22Rv1 (cell line): ENCODE results near the gene KCNA10.

Experiments
- ZFX ChIP-seq: fragments of 450-650 bp; IDR thresholded peaks from 2 replicates; pipeline ENCODE4 v1.6.1; 2017; ENCODE audit warnings: antibody characterized with exemption, borderline replicate concordance
- TF ChIP-seq, protein P1 (sequence below): fragments of 450-650 bp; IDR thresholded peaks from 2 replicates; pipeline ENCODE4 v1.5.1; 2017; ENCODE audit warnings: mild to moderate bottlenecking

DNA sequence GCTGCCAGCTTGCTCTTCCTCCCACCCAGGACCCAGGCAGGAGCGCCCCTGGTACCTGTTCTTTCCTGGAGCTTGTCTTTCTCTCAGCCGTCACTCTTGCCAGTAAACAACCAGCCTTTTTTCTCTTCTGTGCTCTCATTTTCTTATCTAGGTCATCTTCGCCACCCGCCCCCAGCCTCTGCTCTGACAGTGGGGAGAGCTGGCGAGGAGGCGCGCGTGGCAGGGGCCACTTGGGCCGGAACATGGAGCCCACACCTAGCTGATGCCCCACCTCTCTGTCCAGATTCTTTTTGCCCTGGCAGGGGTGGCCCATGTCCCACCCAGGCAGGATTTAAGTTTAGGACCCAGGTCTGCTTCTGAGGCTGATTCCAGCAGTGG, 35.7 kb downstream of the KCNA10 start:
- TF ChIP-seq, protein P1, sequence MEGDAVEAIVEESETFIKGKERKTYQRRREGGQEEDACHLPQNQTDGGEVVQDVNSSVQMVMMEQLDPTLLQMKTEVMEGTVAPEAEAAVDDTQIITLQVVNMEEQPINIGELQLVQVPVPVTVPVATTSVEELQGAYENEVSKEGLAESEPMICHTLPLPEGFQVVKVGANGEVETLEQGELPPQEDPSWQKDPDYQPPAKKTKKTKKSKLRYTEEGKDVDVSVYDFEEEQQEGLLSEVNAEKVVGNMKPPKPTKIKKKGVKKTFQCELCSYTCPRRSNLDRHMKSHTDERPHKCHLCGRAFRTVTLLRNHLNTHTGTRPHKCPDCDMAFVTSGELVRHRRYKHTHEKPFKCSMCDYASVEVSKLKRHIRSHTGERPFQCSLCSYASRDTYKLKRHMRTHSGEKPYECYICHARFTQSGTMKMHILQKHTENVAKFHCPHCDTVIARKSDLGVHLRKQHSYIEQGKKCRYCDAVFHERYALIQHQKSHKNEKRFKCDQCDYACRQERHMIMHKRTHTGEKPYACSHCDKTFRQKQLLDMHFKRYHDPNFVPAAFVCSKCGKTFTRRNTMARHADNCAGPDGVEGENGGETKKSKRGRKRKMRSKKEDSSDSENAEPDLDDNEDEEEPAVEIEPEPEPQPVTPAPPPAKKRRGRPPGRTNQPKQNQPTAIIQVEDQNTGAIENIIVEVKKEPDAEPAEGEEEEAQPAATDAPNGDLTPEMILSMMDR = no peak
- no peak for TF ChIP-seq ZFX
